Measurements from ENCODE around the gene TENM3.

TENM3 gene

DNA sequence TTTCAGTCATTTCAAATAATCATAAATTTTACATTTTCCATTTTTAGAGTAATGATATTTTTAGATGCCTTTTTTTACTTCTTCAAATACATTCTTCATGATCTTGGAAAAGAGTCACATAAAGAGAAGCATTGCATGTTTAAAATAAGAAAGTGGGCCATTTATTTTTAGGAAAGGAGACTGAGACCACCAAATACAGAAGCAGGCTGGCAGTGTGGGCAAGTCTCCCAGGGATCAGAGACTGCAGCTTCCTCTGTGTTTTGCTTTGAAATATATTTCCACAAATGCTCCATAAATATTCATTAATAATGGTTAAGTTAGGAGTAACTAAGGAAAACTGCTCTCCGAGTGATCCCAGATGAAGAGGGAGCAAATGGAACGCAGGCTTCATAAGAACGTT is 397.3 kb downstream of the TENM3 start:
- DNase-seq (ENCODE audit: low read depth): no peak
- no peak overlapping the region for H3K4me3 ChIP-seq (ENCODE audit: control insufficient read depth, low read depth, low read length)
- TF ChIP-seq, protein P1, sequence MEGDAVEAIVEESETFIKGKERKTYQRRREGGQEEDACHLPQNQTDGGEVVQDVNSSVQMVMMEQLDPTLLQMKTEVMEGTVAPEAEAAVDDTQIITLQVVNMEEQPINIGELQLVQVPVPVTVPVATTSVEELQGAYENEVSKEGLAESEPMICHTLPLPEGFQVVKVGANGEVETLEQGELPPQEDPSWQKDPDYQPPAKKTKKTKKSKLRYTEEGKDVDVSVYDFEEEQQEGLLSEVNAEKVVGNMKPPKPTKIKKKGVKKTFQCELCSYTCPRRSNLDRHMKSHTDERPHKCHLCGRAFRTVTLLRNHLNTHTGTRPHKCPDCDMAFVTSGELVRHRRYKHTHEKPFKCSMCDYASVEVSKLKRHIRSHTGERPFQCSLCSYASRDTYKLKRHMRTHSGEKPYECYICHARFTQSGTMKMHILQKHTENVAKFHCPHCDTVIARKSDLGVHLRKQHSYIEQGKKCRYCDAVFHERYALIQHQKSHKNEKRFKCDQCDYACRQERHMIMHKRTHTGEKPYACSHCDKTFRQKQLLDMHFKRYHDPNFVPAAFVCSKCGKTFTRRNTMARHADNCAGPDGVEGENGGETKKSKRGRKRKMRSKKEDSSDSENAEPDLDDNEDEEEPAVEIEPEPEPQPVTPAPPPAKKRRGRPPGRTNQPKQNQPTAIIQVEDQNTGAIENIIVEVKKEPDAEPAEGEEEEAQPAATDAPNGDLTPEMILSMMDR (conservative IDR thresholded peaks at IDR 0.05; ENCODE audit: control insufficient read depth, insufficient read depth, low read depth, low read length): no peak

DNA sequence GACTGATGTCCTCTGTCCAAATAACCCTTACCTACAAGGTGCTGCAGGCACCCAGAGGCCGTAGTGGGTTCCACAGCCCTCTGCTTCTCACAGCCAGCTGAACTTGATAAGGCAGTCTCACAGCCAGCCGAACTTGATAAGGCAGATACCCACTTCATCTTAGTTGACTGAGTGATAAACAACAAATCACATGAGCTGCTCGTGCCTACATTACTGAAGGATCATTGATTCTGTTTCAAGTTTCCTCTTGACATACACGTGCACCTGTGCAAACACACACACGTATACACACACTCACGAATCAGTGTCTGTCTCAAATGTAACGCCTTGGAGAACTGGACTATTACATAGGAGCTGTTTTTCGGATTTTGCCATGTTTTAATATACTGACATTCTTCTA is 397.7 kb downstream of the TENM3 start:
- H3K4me3 ChIP-seq (ENCODE audit: control insufficient read depth, low read depth, low read length): no peak overlapping the region
- no peak for DNase-seq (ENCODE audit: low read depth)
- TF ChIP-seq, protein P1 (conservative IDR thresholded peaks at IDR 0.05; ENCODE audit: control insufficient read depth, insufficient read depth, low read depth, low read length): no peak

DNA sequence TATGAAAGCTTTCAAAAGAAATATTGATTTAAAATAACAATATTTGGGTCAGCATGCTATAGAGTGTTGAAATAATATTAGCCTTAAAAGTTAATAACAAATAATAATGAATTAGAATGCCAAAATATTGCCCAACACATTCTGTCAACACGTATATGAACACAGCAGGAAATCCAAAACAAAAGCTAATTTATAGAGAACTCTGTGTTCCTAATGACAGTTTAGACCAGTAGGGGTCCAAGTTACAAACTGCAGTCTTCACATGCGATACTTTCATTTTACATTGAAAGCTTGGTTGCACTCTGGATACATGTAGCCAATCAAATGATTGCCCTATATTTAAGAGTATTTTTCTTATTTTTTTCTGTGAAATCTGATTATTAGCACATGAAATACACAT is 399.6 kb downstream of the TENM3 start:
- DNase-seq (ENCODE audit: low read depth): peak; percentile 57
- no peak overlapping the region for H3K4me3 ChIP-seq (ENCODE audit: control insufficient read depth, low read depth, low read length)
- TF ChIP-seq, protein P1 (conservative IDR thresholded peaks at IDR 0.05; ENCODE audit: control insufficient read depth, insufficient read depth, low read depth, low read length): peak; percentile 36

DNA sequence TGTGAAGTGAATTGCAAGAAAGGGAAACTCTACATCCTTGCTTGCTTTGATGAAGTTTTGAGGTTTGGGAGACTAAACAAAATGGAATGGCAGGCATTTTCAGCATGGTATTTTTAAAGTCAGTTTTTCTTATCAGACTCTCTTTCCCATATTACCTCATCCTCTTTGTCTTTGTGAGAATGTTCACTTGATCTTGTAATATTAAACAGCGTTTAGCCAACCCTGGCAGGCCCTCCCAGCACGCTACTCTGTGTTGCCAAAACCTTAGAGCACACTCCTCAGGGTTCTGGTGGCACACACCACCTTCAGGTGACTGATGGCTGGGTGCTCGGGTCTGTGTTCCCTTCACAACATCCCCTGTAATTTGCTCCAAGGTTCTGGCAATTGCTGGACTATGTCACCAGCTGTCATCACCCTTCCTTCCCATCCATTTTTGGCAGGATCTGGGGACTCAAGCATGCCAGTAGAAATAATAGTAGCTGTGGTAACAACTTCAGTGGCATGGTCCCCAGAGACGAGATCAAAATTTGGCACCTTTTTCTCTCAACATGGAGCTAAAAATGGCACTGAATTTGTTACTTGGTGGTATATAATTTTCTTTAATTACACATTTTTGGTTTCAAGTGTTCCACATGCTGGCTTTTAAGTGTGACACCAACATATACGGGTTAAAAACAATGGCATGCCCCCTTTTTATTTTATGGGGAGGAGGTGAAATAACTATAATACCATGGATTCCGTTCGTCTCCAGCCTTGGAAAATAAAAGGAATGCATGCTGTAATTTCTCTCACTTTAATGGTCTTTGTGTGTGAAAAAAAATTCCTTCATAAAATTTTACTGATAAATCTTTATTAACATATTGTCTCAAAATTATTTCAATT is 400.8 kb downstream of the TENM3 start:
- DNase-seq (ENCODE audit: low read depth): peak; percentile 63
- TF ChIP-seq, protein P1 (conservative IDR thresholded peaks at IDR 0.05; ENCODE audit: control insufficient read depth, insufficient read depth, low read depth, low read length): no peak
- H3K4me3 ChIP-seq (ENCODE audit: control insufficient read depth, low read depth, low read length): no peak overlapping the region

DNA sequence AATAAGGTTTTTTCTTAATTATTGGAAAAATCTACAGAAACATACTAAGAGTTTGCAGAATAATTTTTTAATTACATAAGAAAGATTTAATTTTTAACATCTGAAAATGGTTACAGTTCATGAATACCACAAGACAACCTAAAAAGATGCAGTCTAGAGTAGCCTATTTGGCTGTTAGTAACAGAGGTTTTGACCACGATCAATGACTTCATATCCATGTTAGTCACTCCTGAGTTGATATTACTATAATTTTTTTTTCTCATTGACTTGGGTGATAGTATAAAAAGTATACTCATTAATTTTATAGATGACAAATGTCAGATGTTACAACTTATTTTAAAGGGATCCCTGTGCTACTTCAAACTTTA is 401.5 kb downstream of the TENM3 start:
- TF ChIP-seq, protein P1 (conservative IDR thresholded peaks at IDR 0.05; ENCODE audit: control insufficient read depth, insufficient read depth, low read depth, low read length): no peak
- H3K4me3 ChIP-seq (ENCODE audit: control insufficient read depth, low read depth, low read length): no peak overlapping the region
- peak; percentile 65 for DNase-seq (ENCODE audit: low read depth)

DNA sequence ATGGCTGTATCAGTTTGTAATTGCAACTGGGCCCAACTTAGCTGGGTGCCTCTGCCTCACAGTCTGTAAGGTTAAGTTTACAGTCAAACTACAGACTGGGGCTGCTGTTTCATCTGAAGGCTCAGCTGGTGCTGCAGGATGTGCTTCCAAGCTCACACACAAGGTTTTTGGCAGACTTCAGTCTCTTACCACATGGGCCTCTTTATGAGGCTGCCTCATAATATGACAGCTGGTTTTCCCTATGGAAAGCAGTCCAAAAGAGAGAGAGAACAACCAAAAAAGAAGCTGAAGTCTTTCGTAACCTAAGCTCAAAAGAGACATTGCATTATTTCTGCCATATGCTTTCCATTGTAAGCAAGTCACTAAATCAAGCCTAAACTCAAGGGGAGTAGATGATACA is 402.3 kb downstream of the TENM3 start:
- TF ChIP-seq, protein P1 (conservative IDR thresholded peaks at IDR 0.05; ENCODE audit: control insufficient read depth, insufficient read depth, low read depth, low read length): no peak
- peak; percentile 59 for DNase-seq (ENCODE audit: low read depth)
- H3K4me3 ChIP-seq (ENCODE audit: control insufficient read depth, low read depth, low read length): no peak overlapping the region

Data from fibroblast of mammary gland (primary cell).